ENCODE results near the gene UNC5CL.

Gene UNC5CL

GRCh38 chr6:41046084-41046483, 7.1 kb upstream of the UNC5CL start:
- Histone ChIP-seq H3K9me3 (ENCODE audit: insufficient read depth, low read length) (no peaks in the 10 kb centered on the region), H3K9ac (ENCODE audit: insufficient read length, low read depth) (no peak overlapping the region), H3K4me1 (ENCODE audit: insufficient read depth, insufficient read length) (peaks cover 2% of the 10 kb centered on the region), H3K27me3 (ENCODE audit: insufficient read depth, insufficient read length) (no peaks in the 10 kb centered on the region), H3K36me3 (ENCODE audit: insufficient read depth, insufficient read length, low read length) (no peaks in the 10 kb centered on the region), H3K4me3 (ENCODE audit: insufficient read length, low read depth) (no peak overlapping the region)
- no peak for DNase-seq (ENCODE audit: low read depth, low spot score)
- TF ChIP-seq SUZ12 (IDR thresholded peaks at IDR 0.05; ENCODE audit: extremely low read depth, insufficient read depth, insufficient read length) (no peak), YY1 (IDR thresholded peaks at IDR 0.05; ENCODE audit: insufficient read depth, insufficient read length) (no peak), ZNF274 (IDR thresholded peaks at IDR 0.05; ENCODE audit: low read depth, low read length) (no peak)

GRCh38 chr6:41045664-41046063, 6.6 kb upstream of the UNC5CL start:
- Histone ChIP-seq H3K4me3 (ENCODE audit: insufficient read length, low read depth) (no peak overlapping the region), H3K27me3 (ENCODE audit: insufficient read depth, insufficient read length) (no peaks in the 10 kb centered on the region), H3K9ac (ENCODE audit: insufficient read length, low read depth) (no peak overlapping the region), H3K36me3 (ENCODE audit: insufficient read depth, insufficient read length, low read length) (no peaks in the 10 kb centered on the region), H3K9me3 (ENCODE audit: insufficient read depth, low read length) (no peaks in the 10 kb centered on the region), H3K4me1 (ENCODE audit: insufficient read depth, insufficient read length) (peaks cover 2% of the 10 kb centered on the region)
- TF ChIP-seq ZNF274 (IDR thresholded peaks at IDR 0.05; ENCODE audit: low read depth, low read length) (no peak), SUZ12 (IDR thresholded peaks at IDR 0.05; ENCODE audit: extremely low read depth, insufficient read depth, insufficient read length) (no peak), YY1 (IDR thresholded peaks at IDR 0.05; ENCODE audit: insufficient read depth, insufficient read length) (no peak)
- DNase-seq (ENCODE audit: low read depth, low spot score) = no peak

GRCh38 chr6:41043151-41043550, 4.1 kb upstream of the UNC5CL start:
- H3K4me1 ChIP-seq (ENCODE audit: insufficient read depth, insufficient read length) = peaks cover 5% of the 10 kb centered on the region
- no peaks in the 10 kb centered on the region for H3K9me3 ChIP-seq (ENCODE audit: insufficient read depth, low read length)
- DNase-seq (ENCODE audit: low read depth, low spot score) = no peak
- no peaks in the 10 kb centered on the region for H3K27me3 ChIP-seq (ENCODE audit: insufficient read depth, insufficient read length)
- H3K36me3 ChIP-seq (ENCODE audit: insufficient read depth, insufficient read length, low read length) = no peaks in the 10 kb centered on the region
- TF ChIP-seq ZNF274 (IDR thresholded peaks at IDR 0.05; ENCODE audit: low read depth, low read length) (no peak), YY1 (IDR thresholded peaks at IDR 0.05; ENCODE audit: insufficient read depth, insufficient read length) (no peak), SUZ12 (IDR thresholded peaks at IDR 0.05; ENCODE audit: extremely low read depth, insufficient read depth, insufficient read length) (no peak)
- no peak overlapping the region for H3K4me3 ChIP-seq (ENCODE audit: insufficient read length, low read depth)
- no peak overlapping the region for H3K9ac ChIP-seq (ENCODE audit: insufficient read length, low read depth)

GRCh38 chr6:41042226-41043055, 3.4 kb upstream of the UNC5CL start, which contains the start of gene TSPO2:
Gene TSPO2 (plus strand): TSS chr6:41042467. CDS start chr6:41042986, 519 bp downstream.
- no peak for DNase-seq (ENCODE audit: low read depth, low spot score)
- no peak for TF ChIP-seq ZNF274 (IDR thresholded peaks at IDR 0.05; ENCODE audit: low read depth, low read length)
- no peak for TF ChIP-seq YY1 (IDR thresholded peaks at IDR 0.05; ENCODE audit: insufficient read depth, insufficient read length)
- no peak for TF ChIP-seq SUZ12 (IDR thresholded peaks at IDR 0.05; ENCODE audit: extremely low read depth, insufficient read depth, insufficient read length)
- H3K9ac ChIP-seq (ENCODE audit: insufficient read length, low read depth) = no peak within 1 kb of the TSS

GRCh38 chr6:41040940-41041536, 2.0 kb upstream of the UNC5CL start:
- H3K4me1 ChIP-seq (ENCODE audit: insufficient read depth, insufficient read length) = peaks cover 5% of the 10 kb centered on the region
- H3K27me3 ChIP-seq (ENCODE audit: insufficient read depth, insufficient read length) = no peaks in the 10 kb centered on the region
- DNase-seq (ENCODE audit: low read depth, low spot score) = no peak
- no peak overlapping the region for H3K9ac ChIP-seq (ENCODE audit: insufficient read length, low read depth)
- TF ChIP-seq YY1 (IDR thresholded peaks at IDR 0.05; ENCODE audit: insufficient read depth, insufficient read length) (no peak), SUZ12 (IDR thresholded peaks at IDR 0.05; ENCODE audit: extremely low read depth, insufficient read depth, insufficient read length) (no peak), ZNF274 (IDR thresholded peaks at IDR 0.05; ENCODE audit: low read depth, low read length) (no peak)
- H3K36me3 ChIP-seq (ENCODE audit: insufficient read depth, insufficient read length, low read length) = no peaks in the 10 kb centered on the region
- H3K9me3 ChIP-seq (ENCODE audit: insufficient read depth, low read length) = no peaks in the 10 kb centered on the region
- no peak overlapping the region for H3K4me3 ChIP-seq (ENCODE audit: insufficient read length, low read depth)

More at GRCh38 chr6:41042226-41043055, 3.4 kb upstream of the UNC5CL start, which contains the start of gene TSPO2:
- Histone ChIP-seq H3K27me3 (ENCODE audit: insufficient read depth, insufficient read length) (no peaks in the 10 kb centered on the region), H3K36me3 (ENCODE audit: insufficient read depth, insufficient read length, low read length) (no peaks in the 10 kb centered on the region), H3K9me3 (ENCODE audit: insufficient read depth, low read length) (no peaks in the 10 kb centered on the region), H3K4me3 (ENCODE audit: insufficient read length, low read depth) (no peak within 1 kb of the TSS), H3K4me1 (ENCODE audit: insufficient read depth, insufficient read length) (peaks cover 5% of the 10 kb centered on the region)

GRCh38 chr6:41040101-41040939, 1.3 kb upstream of the UNC5CL start:
- peaks cover 2% of the 10 kb centered on the region for H3K4me1 ChIP-seq (ENCODE audit: insufficient read depth, insufficient read length)
- TF ChIP-seq SUZ12 (IDR thresholded peaks at IDR 0.05; ENCODE audit: extremely low read depth, insufficient read depth, insufficient read length) (no peak), ZNF274 (IDR thresholded peaks at IDR 0.05; ENCODE audit: low read depth, low read length) (no peak), YY1 (IDR thresholded peaks at IDR 0.05; ENCODE audit: insufficient read depth, insufficient read length) (no peak)
- H3K9me3 ChIP-seq (ENCODE audit: insufficient read depth, low read length) = no peaks in the 10 kb centered on the region
- H3K4me3 ChIP-seq (ENCODE audit: insufficient read length, low read depth) = no peak overlapping the region
- H3K27me3 ChIP-seq (ENCODE audit: insufficient read depth, insufficient read length) = no peaks in the 10 kb centered on the region
- DNase-seq (ENCODE audit: low read depth, low spot score) = no peak
- H3K36me3 ChIP-seq (ENCODE audit: insufficient read depth, insufficient read length, low read length) = no peaks in the 10 kb centered on the region
- H3K9ac ChIP-seq (ENCODE audit: insufficient read length, low read depth) = no peak overlapping the region

All from NT2/D1 (cell line).